A673 (cell line): ENCODE data around the gene HNF4A. TPM values are rescaled to one million over a fixed set of nuclear protein-coding genes. Genes with fewer than 3 reads are reported as not detected.

Experiments
- BruUV-seq: library from RNA; stranded (reverse); fragments of 400-500 nt; replicated peaks from 2 replicates; lab custom pipeline; 2021; lab: Mats Ljungman, UMichigan
- CTCF ChIA-PET: fragments of 300-600 bp; sonication (Branson Sonifier 250); formaldehyde crosslinking; loops from one replicate; lab custom pipeline; 2022; ENCODE audit warnings: antibody characterized with exemption; lab: Charles Lee
- POLR2A ChIA-PET: fragments of 300-600 bp; sonication (Branson Sonifier 250); formaldehyde crosslinking; loops from one replicate; lab custom pipeline; 2022; ENCODE audit warnings: antibody characterized with exemption; ENCODE audit not compliant: low non-redundant PET; lab: Charles Lee
- DNase-seq: peaks from one replicate; pipeline ENCODE4 v3.0.0-alpha.2; 2015; ENCODE audit warnings: low spot score
- H3K27ac ChIP-seq: fragments of 200-600 bp; sonication (generic); 2 replicates; pipeline ENCODE4 v1.5.1; 2016; ENCODE audit warnings: mixed run types, low read depth, mild to moderate bottlenecking, mixed read lengths, antibody characterized with exemption, low read length; ENCODE audit not compliant: poor library complexity, severe bottlenecking
- H3K27me3 ChIP-seq: fragments of 200-600 bp; sonication (generic); replicated peaks from 2 replicates; pipeline ENCODE4 v1.6.1; 2017; ENCODE audit warnings: mixed run types, low read depth, mild to moderate bottlenecking, mixed read lengths, antibody characterized with exemption, low read length; ENCODE audit not compliant: insufficient read depth, poor library complexity
- H3K36me3 ChIP-seq: fragments of 200-600 bp; sonication (generic); 2 replicates; pipeline ENCODE4 v1.6.1; 2016; ENCODE audit warnings: mixed run types, mild to moderate bottlenecking, mixed read lengths, antibody characterized with exemption, low read length; ENCODE audit not compliant: insufficient read depth, poor library complexity, severe bottlenecking
- H3K4me1 ChIP-seq: fragments of 200-600 bp; sonication (generic); 2 replicates; pipeline ENCODE4 v1.6.1; 2017; ENCODE audit warnings: mixed run types, mild to moderate bottlenecking, mixed read lengths, antibody characterized with exemption, low read length; ENCODE audit not compliant: insufficient read depth, poor library complexity, severe bottlenecking
- H3K4me3 ChIP-seq: fragments of 200-600 bp; sonication (generic); 2 replicates; pipeline ENCODE4 v1.5.1; 2016; ENCODE audit warnings: low read depth, mixed run types, mild to moderate bottlenecking, mixed read lengths, low read length; ENCODE audit not compliant: poor library complexity, severe bottlenecking
- H3K9me3 ChIP-seq: fragments of 200-600 bp; sonication (generic); 2 replicates; pipeline ENCODE4 v1.6.1; 2016; ENCODE audit warnings: mixed run types, low read depth, mild to moderate bottlenecking, mixed read lengths, antibody characterized with exemption, low read length; ENCODE audit not compliant: poor library complexity, severe bottlenecking
- CTCF ChIP-seq: fragments of 300-800, 200-600 bp; sonication (generic); conservative IDR thresholded peaks from 2 replicates; pipeline ENCODE4 v1.5.1; 2017; ENCODE audit warnings: low read depth, mild to moderate bottlenecking, antibody characterized with exemption, low read length, moderate library complexity, mixed read lengths
- EZH2 ChIP-seq: fragments of 200-600 bp; sonication (generic); IDR thresholded peaks from 2 replicates; pipeline ENCODE4 v1.6.1; 2017; ENCODE audit warnings: borderline replicate concordance, low read depth, mild to moderate bottlenecking, mixed read lengths, antibody characterized with exemption, low read length; ENCODE audit not compliant: poor library complexity, severe bottlenecking
- intact Hi-C: fragments of 100-400 bp; cut with micrococcal nuclease; formaldehyde crosslinking; loops from one replicate; pipeline ENCODE4 v1.10.0; 2022; ENCODE audit not compliant: unreplicated experiment
- total RNA-seq: library from RNA; stranded (reverse); gene quantifications from 2 replicates; pipeline ENCODE4 v1.2.3, GENCODE V29; 2021

HNF4A gene
- total RNA-seq, 1 experiment from 2014 or later, result not detected

GRCh38 chr20:44394452-44394701 lies 38.9 kb downstream of the HNF4A start:
- no peaks in the 10 kb centered on the region for H3K36me3 ChIP-seq
- ChIA-PET CTCF (no interaction called here), POLR2A (no interaction called here)
- intact Hi-C loops, result no loop called here
- H3K9me3 ChIP-seq, result no peaks in the 10 kb centered on the region
- no peak overlapping the region for H3K4me3 ChIP-seq
- no peak for DNase-seq
- BruUV-seq, result no TSS peak
- TF ChIP-seq EZH2 (no peak), CTCF (no peak)
- H3K27ac ChIP-seq, result no peak overlapping the region
- H3K27me3 ChIP-seq, result peaks cover 14% of the 10 kb centered on the region
- no peaks in the 10 kb centered on the region for H3K4me1 ChIP-seq

GRCh38 chr20:44394702-44395460 lies 39.4 kb downstream of the HNF4A start:
- Histone ChIP-seq H3K27me3 (peaks cover 14% of the 10 kb centered on the region), H3K36me3 (no peaks in the 10 kb centered on the region), H3K4me1 (no peaks in the 10 kb centered on the region), H3K9me3 (no peaks in the 10 kb centered on the region), H3K4me3 (no peak overlapping the region), H3K27ac (no peak overlapping the region)
- intact Hi-C loops, result no loop called here
- TF ChIP-seq EZH2 (no peak), CTCF (no peak)
- DNase-seq, result no peak
- POLR2A ChIA-PET, result no interaction called here
- CTCF ChIA-PET, result no interaction called here
- BruUV-seq, result no TSS peak

GRCh38 chr20:44395461-44396340 lies 40.2 kb downstream of the HNF4A start:
- TF ChIP-seq EZH2 (no peak), CTCF (no peak)
- DNase-seq, result no peak
- intact Hi-C loops, result no loop called here
- Histone ChIP-seq H3K27me3 (peaks cover 14% of the 10 kb centered on the region), H3K36me3 (no peaks in the 10 kb centered on the region), H3K4me3 (no peak overlapping the region), H3K9me3 (no peaks in the 10 kb centered on the region), H3K4me1 (no peaks in the 10 kb centered on the region), H3K27ac (no peak overlapping the region)
- CTCF ChIA-PET, result interaction anchor here (0.6 kb wide), 1 partner anchor 85 kb away, joined by 4 read pairs; the partner anchor contains the start of gene FITM2
- POLR2A ChIA-PET, result no interaction called here
- BruUV-seq, result no TSS peak
